ENCODE measurements around the gene MRE11.
"Not testable (repeated sequence)": the region's sequence is repeated elsewhere in the genome, so short reads cannot be mapped to it uniquely, and the experiment has no call there.

The MRE11 gene

DNA sequence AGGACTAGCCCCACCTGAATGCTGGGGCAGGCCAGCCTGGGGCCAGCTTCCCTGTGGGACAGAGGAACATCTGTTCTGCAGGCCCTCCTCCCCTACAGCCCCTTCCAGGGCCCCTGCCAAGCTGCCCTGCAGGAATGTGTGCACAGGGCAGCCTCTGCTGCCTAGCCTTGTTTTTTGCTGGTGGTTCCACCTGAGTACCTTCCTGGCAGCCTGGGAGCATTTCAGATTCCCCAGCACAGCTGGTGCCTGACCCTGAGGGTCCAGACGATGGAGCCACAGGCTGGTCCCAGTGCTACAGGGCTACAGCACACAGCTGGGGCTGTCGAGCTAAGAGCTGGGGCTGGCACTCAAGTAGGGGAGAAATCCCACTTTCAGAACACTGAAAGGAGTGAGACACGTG, 70.1 kb downstream of the MRE11 start:
- no peak for DNase-seq (ENCODE audit: low spot score)

DNA sequence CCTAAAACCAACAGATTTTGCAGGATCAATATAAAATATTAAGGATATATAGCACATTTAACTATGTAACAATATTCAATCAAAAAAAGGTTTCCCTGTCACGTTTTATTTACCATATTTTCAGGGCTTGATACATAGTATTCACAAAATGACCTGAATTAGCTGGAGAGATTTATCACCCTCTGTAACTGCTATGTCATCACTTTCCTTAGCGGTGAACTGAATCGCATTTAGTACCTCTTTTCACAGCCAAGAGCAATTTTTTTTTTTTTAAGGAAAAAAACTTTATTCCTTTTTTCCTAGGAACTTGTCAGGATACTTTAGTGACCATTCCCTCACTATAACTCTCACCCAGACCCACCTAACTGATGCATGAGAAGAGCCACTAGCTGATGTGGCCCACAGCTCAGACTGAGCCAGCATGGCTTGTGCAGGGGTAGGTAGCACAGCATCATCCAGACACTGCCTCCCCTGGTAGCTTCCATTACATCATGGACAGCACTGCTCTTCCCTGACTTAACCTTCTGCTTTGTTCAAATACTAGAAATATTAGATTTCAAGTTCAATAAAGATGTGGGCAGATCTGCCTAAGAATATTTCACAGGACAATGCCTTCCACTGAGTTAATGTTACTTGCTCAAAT, 75.4 kb downstream of the MRE11 start:
- no peak for DNase-seq (ENCODE audit: low spot score)

DNA sequence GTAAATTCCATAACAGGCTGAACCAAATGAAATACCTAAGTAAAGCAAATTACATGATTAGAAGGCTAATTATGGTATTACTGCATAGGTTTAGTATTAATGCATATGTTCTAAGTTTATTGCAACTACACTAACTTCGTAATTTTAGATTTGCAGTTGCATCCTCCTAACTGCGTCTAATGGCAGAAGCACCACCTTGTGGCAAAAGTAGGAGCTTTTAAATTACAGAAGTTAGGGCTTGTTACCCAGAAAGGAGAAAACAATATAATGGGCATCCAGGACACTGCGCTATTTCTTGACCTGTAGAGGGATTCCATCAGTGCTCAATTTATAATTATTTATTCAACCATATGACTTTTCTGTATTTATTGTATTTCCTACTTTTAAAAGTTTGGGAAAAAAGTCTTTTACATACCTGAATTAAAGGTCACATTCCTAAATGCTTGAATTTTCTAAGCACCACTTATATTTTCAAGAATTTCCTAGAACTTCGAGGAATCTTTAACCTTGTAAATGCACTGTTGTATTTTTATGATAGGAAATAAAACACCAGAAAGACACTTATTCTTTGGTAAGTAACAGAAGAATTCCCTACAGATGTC, 76.2 kb downstream of the MRE11 start:
- peak; percentile 16 for DNase-seq (ENCODE audit: low spot score)

DNA sequence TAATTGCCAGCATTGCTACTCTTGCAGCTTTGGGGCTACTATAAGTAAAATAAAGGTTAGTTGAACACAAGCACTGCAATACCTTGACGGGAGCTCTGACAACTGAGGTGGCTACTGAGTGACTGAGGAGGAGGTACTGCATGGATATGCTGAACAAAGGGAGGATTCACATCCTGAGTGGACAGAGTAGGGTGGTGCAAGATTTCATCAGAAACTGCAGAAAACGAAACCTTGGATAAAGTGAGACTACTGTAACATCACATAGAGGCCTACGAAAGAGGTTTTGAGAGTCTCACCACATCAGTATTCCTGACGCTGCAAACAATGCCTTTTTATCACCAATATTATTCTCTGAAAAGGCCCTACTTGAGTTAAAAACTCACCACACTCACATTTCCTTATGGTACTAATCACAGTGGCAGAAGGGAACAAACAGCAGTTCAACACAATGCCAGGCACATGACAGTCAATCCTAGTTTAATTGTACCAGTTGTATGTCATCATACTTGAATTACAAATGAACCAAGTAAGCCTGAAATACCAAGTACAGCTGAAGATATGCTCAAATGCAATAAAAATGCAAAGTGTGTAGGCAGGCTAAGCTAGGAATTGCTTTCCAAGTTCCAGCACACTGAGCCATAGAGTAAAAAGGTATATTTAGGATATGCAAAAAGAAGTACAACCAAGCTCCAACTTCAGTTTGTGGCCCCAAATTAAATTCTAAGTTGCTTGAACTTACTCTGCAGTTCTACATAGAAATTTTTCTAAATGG, 88.4 kb downstream of the MRE11 start:
- DNase-seq (ENCODE audit: low spot score) = no peak

DNA sequence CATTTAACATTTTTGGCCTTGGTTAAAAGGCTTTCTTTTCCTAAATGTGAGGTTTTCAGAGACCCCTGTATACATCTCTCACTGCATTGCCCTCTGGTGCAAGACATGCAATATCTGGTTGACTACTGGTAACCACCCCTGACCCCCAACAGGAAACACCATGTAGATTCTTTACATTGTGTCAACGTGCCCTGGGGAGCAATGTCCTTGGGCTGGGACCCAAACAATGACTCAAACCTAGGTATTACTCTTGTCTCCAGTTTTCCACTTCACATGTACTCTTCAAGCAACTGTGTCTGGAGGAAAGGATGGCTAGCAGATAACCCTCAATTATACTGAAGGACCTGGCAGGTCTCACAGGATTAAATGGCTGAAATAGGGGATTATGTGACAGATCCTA, 91.3 kb downstream of the MRE11 start:
- DNase-seq (ENCODE audit: low spot score) = no peak

DNA sequence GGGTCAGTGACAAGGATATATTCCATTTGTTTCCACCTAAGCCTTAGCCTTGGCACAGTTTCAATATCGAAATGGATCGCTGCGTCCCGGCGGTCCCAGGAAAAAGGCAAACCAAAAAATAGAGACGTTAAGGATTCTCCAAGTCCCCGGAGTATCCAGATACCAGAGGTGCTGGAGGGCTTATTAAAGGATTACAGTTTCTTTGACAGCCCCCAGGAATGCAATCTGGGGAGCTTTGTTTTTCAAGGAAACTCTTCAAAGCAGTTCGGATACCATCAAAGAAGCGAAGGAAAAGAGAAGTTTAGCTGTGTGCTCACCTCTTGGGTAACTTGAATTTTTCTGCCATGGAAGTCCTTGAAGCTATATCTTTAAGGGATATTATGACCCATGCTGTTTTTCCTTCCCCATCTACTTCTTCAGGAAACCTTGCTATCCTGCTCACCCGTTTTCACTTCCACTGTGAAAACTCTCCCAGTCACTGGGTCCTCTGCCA, 91.8 kb downstream of the MRE11 start:
- DNase-seq (ENCODE audit: low spot score) = no peak

DNA sequence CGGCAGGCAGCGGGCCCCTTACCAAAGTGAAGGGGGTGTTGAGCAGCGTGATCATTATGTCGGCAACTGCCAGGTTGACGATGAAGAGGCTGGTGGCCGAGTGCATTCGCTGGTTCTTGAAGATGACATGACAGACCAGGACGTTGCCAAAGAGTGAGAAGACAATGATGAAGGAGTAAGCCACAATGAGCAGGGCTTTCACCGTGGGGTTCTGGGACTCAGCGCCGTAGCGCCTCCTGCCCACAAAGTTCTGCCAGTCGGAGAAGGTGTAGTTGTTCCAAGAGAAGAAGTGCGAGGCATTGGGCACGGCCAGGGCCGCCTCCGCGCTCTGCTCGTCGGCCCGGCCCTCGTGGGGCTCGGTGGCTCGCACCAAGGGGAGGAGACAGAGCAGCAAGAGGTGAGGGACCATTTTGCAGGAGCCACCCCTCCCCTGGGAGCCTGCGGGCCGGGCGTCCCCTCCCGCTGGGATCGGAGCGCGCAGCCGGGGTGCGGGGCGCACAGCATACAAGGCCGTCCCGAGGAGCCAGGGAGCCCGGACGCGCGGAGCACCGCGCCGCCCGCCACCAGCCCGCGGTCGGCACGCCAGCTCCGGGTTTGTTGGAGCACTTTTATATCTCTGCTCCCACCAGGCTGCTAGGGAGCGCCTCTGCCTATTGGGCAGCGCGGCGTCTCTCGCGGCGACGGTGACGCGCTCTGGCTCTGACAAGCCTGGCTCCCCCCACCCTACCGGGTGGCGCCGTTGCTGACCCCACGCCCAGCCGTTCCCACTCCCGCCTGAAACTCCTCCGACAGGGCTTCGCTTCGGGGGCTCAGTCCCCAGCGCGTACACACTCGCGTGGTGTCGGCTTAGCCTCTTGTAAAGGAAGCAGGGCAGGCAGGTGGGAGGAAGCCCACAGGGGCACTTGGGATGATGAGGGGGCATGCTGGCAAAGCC, 92.5 kb downstream of the MRE11 start, which contains the start of gene GPR83:
Gene GPR83, minus strand, starts transcription at position 581 of the 934 bp plus-strand sequence. Its CDS starts 172 bp downstream, at position 409.
- DNase-seq (ENCODE audit: low spot score) = peak; percentile 7

DNA sequence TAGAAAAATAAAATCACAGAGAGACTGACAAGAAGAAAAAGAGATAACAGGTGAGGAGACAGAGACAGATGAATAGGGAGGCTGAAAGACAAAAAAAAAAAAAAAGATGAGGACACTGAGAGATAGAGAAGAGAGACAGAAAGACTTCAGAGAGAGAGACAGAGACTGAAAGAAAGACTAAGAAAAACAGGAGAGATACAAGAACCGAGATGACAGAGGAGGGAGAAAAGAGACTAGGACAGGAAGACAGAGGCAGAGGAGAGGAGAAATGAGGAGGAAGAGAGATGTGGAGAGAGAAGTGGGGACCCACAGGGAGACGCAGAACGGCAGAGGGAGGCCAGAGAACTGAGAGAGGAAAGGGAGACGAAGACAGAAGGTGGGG, 93.2 kb downstream of the MRE11 start:
- DNase-seq (ENCODE audit: low spot score) = no peak

DNA sequence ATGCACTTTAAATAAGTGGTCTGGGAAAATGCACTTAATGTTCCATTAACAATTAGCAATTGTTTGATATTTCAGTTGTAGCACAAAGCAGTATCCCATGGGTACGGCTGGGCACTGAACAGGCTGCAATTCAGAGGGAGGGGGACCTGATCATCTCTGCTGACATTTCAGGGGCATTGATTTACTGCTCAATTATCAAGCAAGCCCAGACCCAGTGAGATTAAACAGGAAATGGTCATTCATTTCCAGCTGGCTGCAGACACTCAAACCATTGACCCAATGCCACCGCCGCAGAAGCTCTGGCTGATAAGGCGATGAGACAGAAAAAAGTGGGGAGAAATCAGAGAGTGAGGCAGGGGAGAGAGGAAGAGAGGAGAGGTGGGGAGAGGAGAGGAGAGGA, 93.6 kb downstream of the MRE11 start:
- no peak for DNase-seq (ENCODE audit: low spot score)

DNA sequence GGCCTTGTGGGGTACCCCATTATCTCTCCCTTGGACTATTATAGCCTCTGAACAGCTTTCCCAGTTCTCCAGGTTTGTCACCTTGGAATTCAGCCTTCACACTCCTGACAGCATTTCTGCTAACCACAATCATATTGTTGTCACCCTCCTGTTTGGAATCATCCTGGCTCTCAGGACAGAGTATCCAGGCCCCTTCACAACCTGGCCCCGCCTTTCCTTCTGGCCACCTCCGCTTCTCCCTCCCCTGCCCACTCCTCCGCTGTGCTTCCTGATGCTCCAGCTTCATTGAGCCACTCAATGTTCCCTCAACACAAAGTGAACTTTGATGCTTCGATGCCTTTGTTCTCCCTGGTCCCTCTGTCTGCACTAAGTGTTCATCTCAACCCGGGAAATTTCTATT, 95.5 kb downstream of the MRE11 start:
- no peak for DNase-seq (ENCODE audit: low spot score)

DNA sequence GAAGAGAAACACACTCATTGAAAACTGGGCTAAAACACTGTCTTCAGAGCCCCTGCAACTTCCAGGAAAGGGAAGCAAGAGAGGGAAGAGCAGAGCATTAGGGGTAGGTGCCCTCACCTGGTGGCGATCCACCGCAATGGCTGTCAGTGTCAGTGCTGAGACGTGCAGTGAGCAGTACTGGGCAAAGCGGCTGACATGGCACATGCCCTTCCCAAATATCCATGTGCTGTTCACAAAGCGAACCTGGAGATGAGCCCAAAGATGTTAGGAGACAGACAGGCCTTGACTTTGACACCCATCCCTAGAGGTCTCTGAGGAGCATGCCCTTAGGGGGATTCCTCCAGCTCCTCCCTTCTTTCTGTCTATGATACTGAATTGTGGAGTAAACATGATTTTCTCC, 97.4 kb downstream of the MRE11 start:
- no peak for DNase-seq (ENCODE audit: low spot score)

DNA sequence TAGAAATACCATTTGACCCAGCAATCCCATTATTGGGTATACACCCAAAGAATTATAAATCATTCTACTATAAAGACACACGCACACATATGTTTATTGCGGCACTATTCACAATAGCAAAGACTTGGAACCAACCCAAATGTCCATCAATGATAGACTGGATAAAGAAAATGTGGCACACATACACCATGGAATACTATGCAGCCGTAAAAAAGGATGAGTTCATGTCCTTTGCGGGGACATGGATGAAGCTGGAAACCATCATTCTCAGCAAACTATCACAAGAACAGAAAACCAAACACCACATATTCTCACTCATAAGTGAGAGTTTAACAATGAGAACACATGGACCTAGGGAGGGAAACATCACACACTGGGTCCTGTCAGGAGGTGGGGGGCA, 101.7 kb downstream of the MRE11 start:
- not testable (repeated sequence) for DNase-seq (ENCODE audit: low spot score)

DNA sequence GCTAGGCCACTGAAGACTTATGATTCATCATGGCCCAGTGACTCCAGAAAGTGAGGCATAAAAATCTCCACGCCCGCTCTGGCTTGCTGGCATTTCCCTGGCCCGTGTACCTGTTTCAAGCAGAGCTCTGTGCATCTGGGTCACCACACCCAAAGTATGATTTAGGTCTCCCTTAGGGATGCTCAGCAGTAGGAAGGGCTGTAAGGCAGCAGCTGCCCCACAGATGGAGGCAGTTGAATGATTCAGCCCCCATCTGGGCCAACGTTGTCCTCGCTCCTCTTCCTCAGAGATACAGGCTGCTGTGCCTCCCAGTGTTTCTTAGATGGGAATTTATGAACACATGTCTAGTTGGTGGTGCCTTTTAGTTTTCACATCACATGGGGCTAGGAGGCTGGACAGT, 114.0 kb downstream of the MRE11 start:
- DNase-seq (ENCODE audit: low spot score) = no peak

DNA sequence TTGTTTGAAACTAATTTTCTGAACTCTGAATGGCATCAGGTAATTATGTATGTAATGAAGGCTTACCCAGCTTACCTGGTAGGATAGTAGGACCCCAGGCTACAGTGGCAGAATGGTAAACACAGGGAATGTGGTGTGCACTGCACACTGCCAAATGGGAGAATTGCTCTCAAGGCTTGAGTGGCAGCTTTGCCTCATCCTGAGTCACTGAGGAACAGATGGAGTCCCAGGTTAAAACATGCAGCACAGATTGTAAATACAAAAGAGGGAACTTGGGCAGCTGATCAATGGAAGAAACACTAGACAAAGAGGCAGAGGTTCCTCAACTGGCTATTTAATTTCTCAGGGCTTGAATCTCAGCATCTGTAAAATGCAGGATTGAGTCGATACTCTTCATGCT, 116.8 kb downstream of the MRE11 start:
- DNase-seq (ENCODE audit: low spot score) = no peak

DNA sequence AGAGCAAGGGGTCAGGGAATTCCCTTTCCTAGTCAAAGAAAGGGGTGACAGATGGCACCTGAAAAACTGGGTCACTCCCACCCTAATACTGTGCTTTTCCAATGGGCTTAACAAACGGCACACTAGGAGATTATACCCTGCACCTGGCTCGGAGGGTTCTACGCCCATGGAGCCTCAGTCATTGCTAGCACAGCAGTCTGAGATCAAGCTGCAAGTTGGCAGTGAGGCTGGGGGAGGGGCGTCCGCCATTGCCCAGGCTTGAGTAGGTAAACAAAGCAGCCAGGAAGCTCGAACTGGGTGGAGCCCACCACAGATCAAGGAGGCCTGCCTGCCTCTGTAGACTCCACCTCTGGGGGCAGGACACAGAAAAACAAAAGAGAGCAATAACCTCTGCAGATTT, 123.1 kb downstream of the MRE11 start:
- DNase-seq (ENCODE audit: low spot score) = not testable (repeated sequence)

Data from kidney capillary endothelial cell (primary cell).